GM13976 (cell line): ENCODE measurements around the gene CDRT15.
"Not testable (repeated sequence)": the region's sequence is repeated elsewhere in the genome, so short reads cannot be mapped to it uniquely, and the experiment has no call there.

ENCODE experiments used
- DNase-seq: peaks from one replicate; pipeline ENCODE4 v3.0.0; 2012; ENCODE audit warnings: low spot score
- CTCF ChIP-seq: IDR thresholded peaks from 2 replicates; pipeline ENCODE4 v1.5.1; 2012; ENCODE audit warnings: borderline replicate concordance, mild to moderate bottlenecking; ENCODE audit not compliant: insufficient read depth; ENCODE audit errors: extremely low read depth, missing control alignments, control extremely low read depth
- in situ Hi-C: fragments of 300-500 bp; cut with MboI; formaldehyde crosslinking; loops from one replicate; pipeline ENCODE4 v1.12.0; 2022; ENCODE audit warnings: low sequenced_read_pairs, mixed read lengths, inconsistent platforms; ENCODE audit not compliant: unreplicated experiment

Gene CDRT15

GRCh38 chr17:14198575-14198974 lies 38.1 kb downstream of the CDRT15 start:
- in situ Hi-C loops = no loop called here
- TF ChIP-seq CTCF = no peak

GRCh38 chr17:14198013-14198412 lies 38.6 kb downstream of the CDRT15 start:
- no peak for TF ChIP-seq CTCF
- in situ Hi-C loops = no loop called here
- no peak for DNase-seq

More at GRCh38 chr17:14198575-14198974, 38.1 kb downstream of the CDRT15 start:
- DNase-seq = no peak

- TF ChIP-seq CTCF = no peak
- in situ Hi-C loops = no loop called here
- DNase-seq = no peak
Measured at GRCh38 chr17:14197586-14197985, 39.1 kb downstream of the CDRT15 start.

- no peak for DNase-seq
- in situ Hi-C loops = no loop called here
Measured at GRCh38 chr17:14197057-14197456, 39.6 kb downstream of the CDRT15 start.

GRCh38 chr17:14196377-14196997 lies 40.2 kb downstream of the CDRT15 start:
- TF ChIP-seq CTCF = no peak
- DNase-seq = no peak
- in situ Hi-C loops = no loop called here

More at GRCh38 chr17:14197057-14197456, 39.6 kb downstream of the CDRT15 start:
- TF ChIP-seq CTCF = no peak

GRCh38 chr17:14192636-14193344 lies 43.9 kb downstream of the CDRT15 start:
- in situ Hi-C loops = not testable (repeated sequence)

GRCh38 chr17:14192039-14192438 lies 44.6 kb downstream of the CDRT15 start:
- in situ Hi-C loops, DNase-seq: not testable (repeated sequence)

More at GRCh38 chr17:14192636-14193344, 43.9 kb downstream of the CDRT15 start:
- not testable (repeated sequence) for DNase-seq

- in situ Hi-C loops, DNase-seq: not testable (repeated sequence)
Measured at GRCh38 chr17:14191469-14191868, 45.2 kb downstream of the CDRT15 start.

- in situ Hi-C loops, DNase-seq: not testable (repeated sequence)
Measured at GRCh38 chr17:14190774-14191173, 45.9 kb downstream of the CDRT15 start.

- in situ Hi-C loops, DNase-seq: not testable (repeated sequence)
Measured at GRCh38 chr17:14186443-14186842, 50.2 kb downstream of the CDRT15 start.
